BE2C (cell line): ENCODE data around the gene MSN.

Experiments used
- DNase-seq: peaks from one replicate; pipeline ENCODE4 v3.0.0-alpha.2; 2020
- H3K27me3 ChIP-seq: fragments of 250-450 bp; sonication (Bioruptor Pico); 2 replicates; pipeline ENCODE4 v1.5.1; 2020; ENCODE audit warnings: mild to moderate bottlenecking
- H3K36me3 ChIP-seq: fragments of 250-450 bp; sonication (Bioruptor Pico); 2 replicates; pipeline ENCODE4 v1.5.1; 2020; ENCODE audit warnings: mild to moderate bottlenecking
- H3K4me1 ChIP-seq: fragments of 250-450 bp; sonication (Bioruptor Pico); 2 replicates; pipeline ENCODE4 v1.5.1; 2020
- H3K4me3 ChIP-seq: 2 replicates; pipeline ENCODE4 v1.5.1; 2011; ENCODE audit warnings: low read depth, low read length
- H3K9me3 ChIP-seq: fragments of 250-450 bp; sonication (Bioruptor Pico); 2 replicates; pipeline ENCODE4 v1.5.1; 2020
- TF ChIP-seq, protein P1 (sequence below): IDR thresholded peaks from 2 replicates; pipeline ENCODE4 v1.5.1; 2012; ENCODE audit warnings: mild to moderate bottlenecking, low read depth, low read length

Gene MSN

GRCh38 chrX:65679071-65679540, 11.7 kb downstream of the MSN start:
- no peak for DNase-seq
- Histone ChIP-seq H3K36me3 (no peaks in the 10 kb centered on the region), H3K27me3 (no peaks in the 10 kb centered on the region), H3K4me3 (no peak overlapping the region), H3K9me3 (no peaks in the 10 kb centered on the region), H3K4me1 (no peaks in the 10 kb centered on the region)
- TF ChIP-seq, protein P1, sequence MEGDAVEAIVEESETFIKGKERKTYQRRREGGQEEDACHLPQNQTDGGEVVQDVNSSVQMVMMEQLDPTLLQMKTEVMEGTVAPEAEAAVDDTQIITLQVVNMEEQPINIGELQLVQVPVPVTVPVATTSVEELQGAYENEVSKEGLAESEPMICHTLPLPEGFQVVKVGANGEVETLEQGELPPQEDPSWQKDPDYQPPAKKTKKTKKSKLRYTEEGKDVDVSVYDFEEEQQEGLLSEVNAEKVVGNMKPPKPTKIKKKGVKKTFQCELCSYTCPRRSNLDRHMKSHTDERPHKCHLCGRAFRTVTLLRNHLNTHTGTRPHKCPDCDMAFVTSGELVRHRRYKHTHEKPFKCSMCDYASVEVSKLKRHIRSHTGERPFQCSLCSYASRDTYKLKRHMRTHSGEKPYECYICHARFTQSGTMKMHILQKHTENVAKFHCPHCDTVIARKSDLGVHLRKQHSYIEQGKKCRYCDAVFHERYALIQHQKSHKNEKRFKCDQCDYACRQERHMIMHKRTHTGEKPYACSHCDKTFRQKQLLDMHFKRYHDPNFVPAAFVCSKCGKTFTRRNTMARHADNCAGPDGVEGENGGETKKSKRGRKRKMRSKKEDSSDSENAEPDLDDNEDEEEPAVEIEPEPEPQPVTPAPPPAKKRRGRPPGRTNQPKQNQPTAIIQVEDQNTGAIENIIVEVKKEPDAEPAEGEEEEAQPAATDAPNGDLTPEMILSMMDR = no peak

DNA sequence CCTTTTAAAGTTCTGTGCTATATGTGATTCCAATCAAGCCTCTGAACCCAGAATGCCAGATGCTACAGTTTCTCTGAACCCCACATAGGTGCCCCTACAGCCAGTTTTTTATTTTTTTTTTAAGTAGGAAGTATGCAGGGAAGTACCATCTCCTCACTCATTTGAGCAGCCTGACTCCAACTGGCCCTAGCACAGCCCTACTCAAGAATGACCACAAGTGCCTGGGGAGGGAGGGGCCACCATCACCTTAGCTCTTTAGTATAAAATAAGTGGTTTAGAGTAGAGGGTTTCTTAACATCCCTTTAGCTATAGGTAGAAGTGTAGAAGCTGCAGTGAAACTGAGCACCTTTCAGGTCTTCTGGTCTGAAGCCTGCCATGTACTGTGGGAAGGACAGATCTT, 14.4 kb downstream of the MSN start:
- H3K36me3 ChIP-seq = no peaks in the 10 kb centered on the region
- H3K4me1 ChIP-seq = no peaks in the 10 kb centered on the region
- no peaks in the 10 kb centered on the region for H3K27me3 ChIP-seq
- no peak overlapping the region for H3K4me3 ChIP-seq
- no peaks in the 10 kb centered on the region for H3K9me3 ChIP-seq
- DNase-seq = no peak
- TF ChIP-seq, protein P1 = no peak

GRCh38 chrX:65685112-65685511, 17.7 kb downstream of the MSN start:
- no peak overlapping the region for H3K4me3 ChIP-seq
- H3K4me1 ChIP-seq = no peaks in the 10 kb centered on the region
- H3K27me3 ChIP-seq = no peaks in the 10 kb centered on the region
- TF ChIP-seq, protein P1 = no peak
- no peaks in the 10 kb centered on the region for H3K36me3 ChIP-seq
- no peaks in the 10 kb centered on the region for H3K9me3 ChIP-seq
- no peak for DNase-seq

DNA sequence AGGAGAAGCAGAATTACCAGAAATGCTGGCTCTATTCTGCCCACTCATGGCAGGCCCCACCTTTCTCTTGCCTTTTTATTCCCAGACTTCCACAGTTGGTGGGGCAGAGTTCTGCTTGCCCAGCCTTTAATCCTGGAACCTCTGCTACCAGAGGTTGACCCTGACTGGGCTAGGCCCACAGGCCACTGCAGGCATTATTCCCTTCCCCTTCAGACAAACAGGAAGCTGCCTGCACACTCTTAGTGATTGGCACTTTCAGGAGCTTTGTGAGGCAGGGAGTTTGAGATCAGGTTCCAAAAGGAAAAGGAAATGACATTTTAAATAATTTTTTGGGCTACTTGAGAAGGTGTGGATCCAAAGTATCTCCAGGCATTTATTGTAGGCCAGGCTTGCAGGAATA, 18.8 kb downstream of the MSN start:
- no peaks in the 10 kb centered on the region for H3K4me1 ChIP-seq
- H3K4me3 ChIP-seq = no peak overlapping the region
- no peak for DNase-seq
- no peaks in the 10 kb centered on the region for H3K27me3 ChIP-seq
- H3K9me3 ChIP-seq = no peaks in the 10 kb centered on the region
- no peaks in the 10 kb centered on the region for H3K36me3 ChIP-seq
- TF ChIP-seq, protein P1 = no peak

GRCh38 chrX:65687367-65687766, 19.9 kb downstream of the MSN start:
- Histone ChIP-seq H3K4me3 (no peak overlapping the region), H3K4me1 (no peaks in the 10 kb centered on the region), H3K36me3 (no peaks in the 10 kb centered on the region), H3K9me3 (no peaks in the 10 kb centered on the region), H3K27me3 (no peaks in the 10 kb centered on the region)
- DNase-seq = no peak
- TF ChIP-seq, protein P1 = no peak

GRCh38 chrX:65688403-65688871, 21.0 kb downstream of the MSN start:
- Histone ChIP-seq H3K36me3 (no peaks in the 10 kb centered on the region), H3K4me3 (no peak overlapping the region), H3K27me3 (no peaks in the 10 kb centered on the region), H3K9me3 (no peaks in the 10 kb centered on the region), H3K4me1 (no peaks in the 10 kb centered on the region)
- DNase-seq = no peak
- TF ChIP-seq, protein P1 = no peak
